H1 (cell line): ENCODE data around the gene METRN. TPM values are rescaled to one million over a fixed set of nuclear protein-coding genes. Genes with fewer than 3 reads are reported as not detected.

Source experiments
- BACH1 ChIP-seq: IDR thresholded peaks from 2 replicates; pipeline ENCODE4 v1.6.1; 2012; ENCODE audit warnings: low read length, improper control_type of control experiment
- NRF1 ChIP-seq: IDR thresholded peaks from 2 replicates; pipeline ENCODE4 v1.6.1; 2011; ENCODE audit warnings: mild to moderate bottlenecking, low read depth, low read length, improper control_type of control experiment
- polyA plus RNA-seq, 7 experiments: library from polyadenylated mRNA; depleted of rRNA in 3 of 7; stranded (reverse) in 5 of 7; unstranded in 2 of 7; fragments of >200 nt in 5 of 7; fragments of 200-250 nt in 2 of 7; gene quantifications; 1 replicate in 5 of 7; 2 replicates in 1 of 7; 4 replicates in 1 of 7; pipeline versions ENCODE4 v1.2.1 to v1.2.3, GENCODE V29; 2011 to 2013; ENCODE audit warnings: missing spikeins in 2 of 7, mixed read lengths in 2 of 7
- total RNA-seq: library from RNA; stranded (reverse); fragmentation: NEBNext Ultra II Directional; extraction: Animal tissue kit (Norgen Biotek cat#: 25700); gene quantifications from 2 replicates; pipeline ENCODE4 v1.2.1, GENCODE V29; 2021

The METRN gene
- total and polyA plus RNA-seq, 2 of the 8 experiments (the other 6 are each of a cell fraction or from before 2014, with no cell fraction given), result 18.7 to 25.8 TPM

DNA sequence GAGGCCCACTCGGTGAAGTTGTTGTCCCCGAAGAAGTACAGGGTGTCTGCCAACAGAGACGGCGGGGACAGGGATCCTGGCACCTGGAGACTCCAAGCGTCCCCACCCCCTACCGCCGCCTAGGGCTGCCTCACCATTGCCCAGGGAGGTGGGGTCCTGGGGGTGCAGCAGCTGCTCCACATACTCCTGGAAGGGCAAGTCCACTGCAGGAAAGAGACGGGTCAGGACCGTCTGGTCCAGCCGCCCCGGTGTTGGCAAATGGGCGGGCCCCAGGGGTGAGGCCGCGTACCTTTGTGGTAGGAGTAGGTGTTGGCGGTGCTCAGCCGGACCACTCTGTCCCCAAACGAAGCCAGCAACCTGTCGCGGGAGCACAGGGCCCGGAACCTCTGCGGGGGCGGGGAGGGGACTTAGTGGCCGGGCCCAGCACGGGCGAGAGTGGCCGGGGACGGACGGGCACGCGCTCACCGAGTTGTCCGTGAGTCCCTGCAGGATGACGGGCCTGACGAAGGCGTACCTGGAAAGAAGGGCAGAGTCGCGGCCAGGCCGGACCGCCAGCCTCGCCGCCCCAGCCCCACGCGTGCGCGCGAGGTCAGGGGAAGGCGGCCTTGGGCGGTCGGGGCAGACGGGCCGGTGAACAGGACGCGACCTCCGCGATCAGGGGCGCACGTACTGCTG lies 31.4 kb upstream of the METRN start (continued):
- TF ChIP-seq BACH1, result 0 out of 2 replicates have a peak, but pooled peaks have one; percentile 19
- no peak for TF ChIP-seq NRF1
